ENCODE data around the gene SERTAD4. TPM values are rescaled to one million over a fixed set of nuclear protein-coding genes. Genes with fewer than 3 reads are reported as not detected.

The SERTAD4 gene
- total RNA-seq, 1 experiment from 2014 or later = 3.9 TPM

DNA sequence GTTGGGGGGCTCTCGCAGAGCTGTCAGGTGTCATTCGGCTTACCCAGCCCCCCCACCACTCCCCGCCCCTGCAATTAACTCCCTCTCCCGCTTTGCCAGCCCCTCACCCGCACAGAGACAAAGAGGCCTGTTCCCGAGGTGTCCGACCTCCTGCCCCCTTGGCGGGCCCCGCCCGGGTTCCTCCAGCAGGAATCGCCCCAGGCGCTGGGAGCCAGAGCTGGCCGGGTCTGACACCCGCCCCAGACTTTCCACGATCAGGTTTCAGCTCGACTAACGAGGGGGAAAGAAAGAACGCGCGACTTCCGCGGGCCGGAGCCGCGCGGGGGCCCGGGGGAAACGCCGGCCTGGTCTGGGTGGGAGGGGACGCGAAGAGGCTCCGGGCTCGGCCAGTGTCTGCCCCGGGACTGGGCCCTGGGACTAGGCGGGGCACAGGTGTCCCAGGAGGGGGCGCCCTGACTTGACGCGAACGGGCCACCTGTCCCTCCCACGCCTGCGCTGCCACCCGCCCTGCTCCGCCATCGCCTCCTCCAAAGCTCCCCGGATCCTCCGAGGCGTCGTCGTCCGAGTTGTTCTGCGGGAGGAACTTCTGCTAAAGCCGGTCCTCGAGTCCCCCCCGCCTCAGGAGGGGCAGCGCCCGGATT, 59.8 kb downstream of the SERTAD4 start:
- Mint-ChIP-seq H3K9me3 (no peaks in the 10 kb centered on the region), H3K27me3 (ENCODE audit: low read depth) (peaks cover 41% of the 10 kb centered on the region), H3K27ac (no peak overlapping the region), H3K4me1 (peaks cover 26 to 31% of the 10 kb centered on the region in 2 experiments), H3K4me3 (peak overlapping the region; percentile 59 to 74), H3K36me3 (ENCODE audit: insufficient read depth in 1 of 3, low read depth in 3 of 3) (no peaks in the 10 kb centered on the region)
- H3K56ac ChIP-seq (ENCODE audit: insufficient read length, low read depth, low read length) = no peak overlapping the region
- no peak overlapping the region for H4K8ac ChIP-seq (replicated peaks; ENCODE audit: insufficient read length, low read depth, low read length)
- peaks cover 4% of the 10 kb centered on the region; the same call in 1 of the 2 replicates for H3K27me3 ChIP-seq (ENCODE audit: insufficient read depth, low read length)
- H3K79me2 ChIP-seq (ENCODE audit: insufficient read depth, low read length) = no peaks in the 10 kb centered on the region
- no peak overlapping the region for H2BK20ac ChIP-seq (ENCODE audit: low read depth, low read length, poor library complexity, severe bottlenecking)
- no peak overlapping the region for H3K23ac ChIP-seq (ENCODE audit: insufficient read length, low read depth, low read length)
- WGBS (ENCODE audit: extremely low coverage, insufficient read length, low lambda C conversion rate) = no CpG with 5 or more reads among the region's 56 CpGs
- H4K91ac ChIP-seq (ENCODE audit: insufficient read length, low read depth, low read length) = no peak overlapping the region
- no peak overlapping the region for H2BK12ac ChIP-seq (ENCODE audit: insufficient read length, low read depth, low read length)
- H3K18ac ChIP-seq (ENCODE audit: insufficient read length, low read depth, low read length) = peak overlapping the region; percentile 46
- H3T11ph ChIP-seq (ENCODE audit: low read length) = no peak overlapping the region
- H3K4ac ChIP-seq (ENCODE audit: low read depth, low read length) = no peak overlapping the region
- H4K5ac ChIP-seq (ENCODE audit: insufficient read length, low read depth, low read length) = no peak overlapping the region
- H3K4me1 ChIP-seq (ENCODE audit: insufficient read depth, low read length) = peaks cover 2% of the 10 kb centered on the region; the same call in 1 of the 2 replicates
- TF ChIP-seq, protein P1, sequence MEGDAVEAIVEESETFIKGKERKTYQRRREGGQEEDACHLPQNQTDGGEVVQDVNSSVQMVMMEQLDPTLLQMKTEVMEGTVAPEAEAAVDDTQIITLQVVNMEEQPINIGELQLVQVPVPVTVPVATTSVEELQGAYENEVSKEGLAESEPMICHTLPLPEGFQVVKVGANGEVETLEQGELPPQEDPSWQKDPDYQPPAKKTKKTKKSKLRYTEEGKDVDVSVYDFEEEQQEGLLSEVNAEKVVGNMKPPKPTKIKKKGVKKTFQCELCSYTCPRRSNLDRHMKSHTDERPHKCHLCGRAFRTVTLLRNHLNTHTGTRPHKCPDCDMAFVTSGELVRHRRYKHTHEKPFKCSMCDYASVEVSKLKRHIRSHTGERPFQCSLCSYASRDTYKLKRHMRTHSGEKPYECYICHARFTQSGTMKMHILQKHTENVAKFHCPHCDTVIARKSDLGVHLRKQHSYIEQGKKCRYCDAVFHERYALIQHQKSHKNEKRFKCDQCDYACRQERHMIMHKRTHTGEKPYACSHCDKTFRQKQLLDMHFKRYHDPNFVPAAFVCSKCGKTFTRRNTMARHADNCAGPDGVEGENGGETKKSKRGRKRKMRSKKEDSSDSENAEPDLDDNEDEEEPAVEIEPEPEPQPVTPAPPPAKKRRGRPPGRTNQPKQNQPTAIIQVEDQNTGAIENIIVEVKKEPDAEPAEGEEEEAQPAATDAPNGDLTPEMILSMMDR (conservative IDR thresholded peaks at IDR 0.05) = peak; percentile 70
- H2BK15ac ChIP-seq (ENCODE audit: low read depth, low read length) = no peak overlapping the region
- H2AK5ac ChIP-seq (ENCODE audit: insufficient read length, low read length) = no peak overlapping the region
- H3K4me2 ChIP-seq (ENCODE audit: insufficient read depth, insufficient read length, low read length) = peak overlapping the region; percentile 58
- peak overlapping the region; percentile 65 for H2BK120ac ChIP-seq (ENCODE audit: low read depth, low read length, poor library complexity, severe bottlenecking)
- no peaks in the 10 kb centered on the region for H4K20me1 ChIP-seq (ENCODE audit: control insufficient read depth, insufficient read depth, insufficient read length)
- peak overlapping the region; percentile 51; the same call in 1 of the 2 replicates for H3K14ac ChIP-seq (ENCODE audit: insufficient read depth, low read length)
- no peaks in the 10 kb centered on the region for H3K79me1 ChIP-seq (ENCODE audit: insufficient read depth, low read depth, low read length, poor library complexity, severe bottlenecking)
- no peak overlapping the region for H2AFZ ChIP-seq (ENCODE audit: low read length)
- no peaks in the 10 kb centered on the region for H3K9me3 ChIP-seq (ENCODE audit: control insufficient read depth, low read depth, low read length)
- DNase-seq = peak; percentile 89
- H3K27ac ChIP-seq (ENCODE audit: insufficient read length, low read depth, low read length) = no peak overlapping the region
- no peak overlapping the region for H3K9ac ChIP-seq (ENCODE audit: extremely low read depth, insufficient read length, low read length)
- no peak overlapping the region for H2BK5ac ChIP-seq (ENCODE audit: insufficient read length, low read length)
- H3K23me2 ChIP-seq (ENCODE audit: insufficient read length, low read depth, low read length, poor library complexity, severe bottlenecking) = peaks cover 10% of the 10 kb centered on the region

Data from H9 (cell line).